ENCODE results near the gene LAMC2.

The LAMC2 gene

GRCh38 chr1:183214021-183214970 is 28.2 kb downstream of the LAMC2 start:
- DNase-seq (ENCODE audit: low spot score) = no peak

GRCh38 chr1:183215076-183215720 is 29.1 kb downstream of the LAMC2 start:
- peak; percentile 63 for DNase-seq (ENCODE audit: low spot score)

GRCh38 chr1:183215936-183216335 is 29.9 kb downstream of the LAMC2 start:
- DNase-seq (ENCODE audit: low spot score) = no peak

- DNase-seq (ENCODE audit: low spot score) = no peak
These were observed 32.1 kb downstream of the LAMC2 start for GRCh38 chr1:183218027-183218618.

GRCh38 chr1:183218971-183219615 is 33.0 kb downstream of the LAMC2 start:
- DNase-seq (ENCODE audit: low spot score) = no peak

GRCh38 chr1:183219616-183220009 is 33.5 kb downstream of the LAMC2 start:
- no peak for DNase-seq (ENCODE audit: low spot score)

- no peak for DNase-seq (ENCODE audit: low spot score)
These were observed 36.8 kb downstream of the LAMC2 start for GRCh38 chr1:183222909-183223308.

DNA sequence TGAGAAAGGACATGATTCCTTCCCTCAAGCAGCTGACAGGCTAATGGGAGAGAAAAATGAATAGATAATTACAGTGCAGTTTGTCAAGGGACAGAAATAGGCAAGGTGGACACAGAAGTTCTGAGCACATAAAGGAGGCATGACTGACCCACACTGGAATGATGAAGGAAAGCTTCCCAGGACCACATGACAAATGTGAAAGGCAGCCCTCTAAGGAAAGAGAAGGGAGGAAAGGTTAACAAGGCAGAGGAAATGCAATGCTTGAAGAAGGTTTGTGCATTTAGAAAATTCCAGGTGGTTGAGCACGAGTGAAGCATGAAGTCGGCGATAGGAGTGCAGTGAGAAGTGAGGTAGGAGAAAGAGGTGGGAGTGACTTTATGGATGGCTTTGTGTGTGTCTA is 37.4 kb downstream of the LAMC2 start:
- no peak for DNase-seq (ENCODE audit: low spot score)

DNA sequence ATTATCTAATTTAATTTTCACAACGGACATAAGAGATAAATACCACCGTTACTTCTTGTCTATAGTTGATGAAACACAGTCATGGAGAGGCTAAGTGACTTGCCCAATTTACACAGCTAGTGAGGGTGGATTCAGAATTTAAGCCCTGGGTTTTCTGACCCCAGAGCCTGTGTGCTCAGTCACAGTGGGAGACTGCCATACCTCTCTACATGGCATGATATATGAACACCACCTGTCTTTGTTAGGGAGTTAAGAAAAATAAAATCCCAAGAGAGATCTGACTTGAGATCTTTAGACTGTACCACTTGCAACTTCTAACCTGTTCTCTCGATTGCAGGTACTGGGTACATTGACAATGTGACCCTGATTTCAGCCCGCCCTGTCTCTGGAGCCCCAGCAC is 40.3 kb downstream of the LAMC2 start:
- DNase-seq (ENCODE audit: low spot score) = no peak

DNA sequence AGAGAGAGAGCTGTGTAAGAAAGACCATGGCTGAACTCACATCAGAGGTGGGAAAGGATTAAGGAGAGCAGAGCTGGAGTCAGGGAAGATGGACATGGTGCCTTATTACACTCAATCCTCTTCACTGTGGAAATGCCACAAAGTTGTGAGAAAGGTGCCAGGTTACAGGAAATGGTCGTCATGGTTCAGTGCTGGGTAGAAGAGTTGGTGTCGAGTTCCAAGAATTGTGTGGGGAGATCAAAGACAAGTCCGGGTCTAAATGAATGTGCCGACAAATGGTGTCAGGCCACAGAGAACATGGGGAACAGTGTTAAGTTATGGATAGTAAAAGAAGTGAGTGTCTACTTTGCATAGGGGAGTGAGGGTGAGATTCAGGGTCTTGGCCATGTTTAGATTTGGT is 40.9 kb downstream of the LAMC2 start:
- DNase-seq (ENCODE audit: low spot score) = no peak

- peak; percentile 63 for DNase-seq (ENCODE audit: low spot score)
These were observed 41.6 kb downstream of the LAMC2 start for GRCh38 chr1:183227422-183228346.

DNA sequence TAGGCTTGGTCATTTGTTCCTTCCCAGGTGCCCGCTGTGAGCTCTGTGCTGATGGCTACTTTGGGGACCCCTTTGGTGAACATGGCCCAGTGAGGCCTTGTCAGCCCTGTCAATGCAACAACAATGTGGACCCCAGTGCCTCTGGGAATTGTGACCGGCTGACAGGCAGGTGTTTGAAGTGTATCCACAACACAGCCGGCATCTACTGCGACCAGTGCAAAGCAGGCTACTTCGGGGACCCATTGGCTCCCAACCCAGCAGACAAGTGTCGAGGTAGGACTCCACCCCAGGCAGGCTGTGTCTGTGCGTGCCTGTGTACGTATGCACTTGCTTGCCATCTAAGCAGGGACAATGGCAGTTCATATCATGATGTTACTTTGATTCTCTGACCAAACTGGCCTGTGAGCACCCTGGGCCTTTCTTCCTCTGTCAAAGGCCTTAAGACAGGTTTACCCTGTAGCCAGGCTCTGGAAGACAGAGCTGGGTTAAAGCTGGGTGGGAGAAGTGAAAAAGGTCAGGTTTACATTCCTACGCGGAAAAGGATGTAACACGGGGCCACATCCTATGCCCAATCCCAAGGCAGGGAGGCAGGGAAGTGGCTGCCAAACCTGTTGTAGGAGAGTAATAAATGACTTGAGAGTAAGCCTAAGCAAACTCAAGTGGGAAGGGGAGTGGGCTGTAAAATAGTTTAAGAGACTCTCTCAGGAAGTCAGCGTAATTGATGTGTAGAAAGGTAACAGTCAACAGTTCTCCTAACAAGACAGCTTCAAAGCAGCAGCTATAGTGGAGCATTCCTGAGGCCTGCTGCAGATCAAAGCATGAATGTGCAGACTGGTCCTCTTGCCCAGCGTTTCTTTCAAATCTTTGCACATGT is 42.5 kb downstream of the LAMC2 start:
- DNase-seq (ENCODE audit: low spot score) = no peak

DNA sequence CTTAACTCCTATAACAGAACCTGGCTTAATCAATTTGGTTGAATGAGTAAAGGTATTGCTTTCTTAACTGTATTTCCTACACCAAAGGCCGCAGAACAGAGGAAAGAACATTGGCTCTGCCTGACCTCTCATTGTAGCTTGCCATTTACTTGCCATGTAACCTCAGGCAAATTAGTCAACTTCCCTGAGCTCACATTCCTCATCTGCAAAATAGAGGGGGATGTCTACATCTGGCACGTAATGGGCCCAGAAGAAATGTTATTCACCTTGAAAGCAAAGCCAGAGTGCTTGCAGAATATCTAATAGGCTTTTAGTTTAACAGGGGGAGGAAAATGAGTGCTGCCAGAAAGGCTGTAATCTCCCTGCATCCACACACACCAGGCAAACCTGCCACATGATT is 44.3 kb downstream of the LAMC2 start:
- no peak for DNase-seq (ENCODE audit: low spot score)

GRCh38 chr1:183231545-183231944 is 45.5 kb downstream of the LAMC2 start:
- DNase-seq (ENCODE audit: low spot score) = no peak

GRCh38 chr1:183233113-183233512 is 47.0 kb downstream of the LAMC2 start:
- no peak for DNase-seq (ENCODE audit: low spot score)

DNA sequence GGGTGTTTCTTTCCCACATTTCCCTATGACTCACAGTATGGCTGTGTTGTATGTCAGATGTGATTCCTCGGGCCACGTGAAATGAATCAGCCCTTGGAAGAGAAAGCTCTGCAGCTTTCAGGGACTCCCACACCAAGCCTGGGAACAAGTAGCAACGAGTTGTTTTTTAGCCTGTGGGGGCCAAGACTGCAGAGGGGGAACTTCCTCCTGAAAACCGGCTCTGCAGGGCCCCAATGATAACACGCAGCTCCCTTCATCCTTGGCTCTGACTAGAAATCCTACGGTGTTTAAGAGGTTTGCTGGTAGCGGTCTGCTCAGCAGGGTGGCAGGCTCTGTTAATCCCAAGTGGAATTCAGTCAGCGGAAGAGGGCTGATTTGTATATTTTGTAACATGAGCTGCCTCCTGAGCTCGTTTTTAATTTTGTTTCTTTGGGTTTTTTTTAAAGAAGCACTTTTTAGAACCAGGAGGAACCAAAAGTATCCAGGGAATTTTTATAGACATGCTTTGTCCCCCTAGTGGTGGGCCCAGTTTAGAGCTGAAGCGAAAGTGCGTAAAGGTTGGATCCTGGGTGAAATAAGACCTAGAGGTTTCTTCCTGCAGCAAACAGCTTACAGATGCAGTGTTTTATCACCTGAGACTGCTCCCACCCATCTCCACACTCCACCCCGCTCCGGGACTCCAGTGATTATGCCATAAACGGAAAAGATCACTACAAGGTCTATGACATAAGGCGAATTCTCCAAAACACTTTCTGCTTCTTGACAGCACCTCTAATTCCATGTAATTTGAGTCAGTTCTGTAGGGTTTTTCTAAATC is 48.8 kb downstream of the LAMC2 start:
- peak; percentile 54 for DNase-seq (ENCODE audit: low spot score)

DNA sequence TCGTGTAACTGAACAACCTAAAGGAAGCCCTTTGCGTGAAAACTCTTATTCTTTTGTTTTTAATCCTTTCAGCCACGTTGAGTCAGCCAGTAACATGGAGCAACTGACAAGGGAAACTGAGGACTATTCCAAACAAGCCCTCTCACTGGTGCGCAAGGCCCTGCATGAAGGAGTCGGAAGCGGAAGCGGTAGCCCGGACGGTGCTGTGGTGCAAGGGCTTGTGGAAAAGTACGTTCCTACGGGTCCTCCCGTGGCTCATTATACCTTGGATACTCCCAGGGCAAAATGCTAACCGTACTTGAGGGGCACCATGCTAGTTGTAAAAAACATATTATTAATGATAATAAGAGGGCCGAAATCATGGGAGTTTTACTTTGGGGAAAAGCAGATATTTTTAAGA is 49.4 kb downstream of the LAMC2 start:
- DNase-seq (ENCODE audit: low spot score) = no peak

GRCh38 chr1:183236158-183236725 is 50.2 kb downstream of the LAMC2 start:
- DNase-seq (ENCODE audit: low spot score) = peak; percentile 39

DNA sequence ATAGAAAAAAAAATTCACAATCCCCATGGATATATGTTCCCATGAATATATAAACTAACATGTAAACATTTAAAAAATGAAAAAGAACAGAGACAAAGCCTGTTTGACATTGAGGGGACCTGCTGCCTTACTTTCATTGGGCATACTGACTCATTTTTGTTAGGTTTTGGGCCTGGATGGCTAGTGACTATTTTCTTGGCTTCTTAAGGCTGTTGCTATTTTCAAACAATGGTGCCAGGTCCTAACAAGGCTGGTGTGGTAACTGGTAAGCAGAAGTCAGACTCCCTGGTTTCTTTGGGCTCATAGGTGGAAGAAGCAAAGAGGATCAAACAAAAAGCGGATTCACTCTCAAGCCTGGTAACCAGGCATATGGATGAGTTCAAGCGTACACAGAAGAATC is 51.0 kb downstream of the LAMC2 start:
- DNase-seq (ENCODE audit: low spot score) = no peak
